GM12891 (cell line): ENCODE data around the gene GRIN2A.

Source experiments
- DNase-seq: peaks from one replicate; pipeline ENCODE4 v3.0.0; 2011; ENCODE audit warnings: low spot score; ENCODE audit not compliant: insufficient read length
- FAIRE-seq: peaks from 2 replicates; lab custom pipeline; 2011; peaks lifted over from hg19 to GRCh38; lab: Jason Lieb, UNC
- PAX5 ChIP-seq: IDR thresholded peaks from 2 replicates; pipeline ENCODE4 v1.6.1; 2011; ENCODE audit warnings: low read length, moderate library complexity, mild to moderate bottlenecking; ENCODE audit not compliant: insufficient read depth, severe bottlenecking
- POLR2A ChIP-seq: IDR thresholded peaks from 2 replicates; pipeline ENCODE4 v1.6.1; 2011; ENCODE audit warnings: low read depth, low read length, control low read depth
- POLR2AphosphoS5 ChIP-seq: IDR thresholded peaks from 2 replicates; pipeline ENCODE4 v1.6.1; 2011; ENCODE audit warnings: low read depth, low read length, control low read depth
- POU2F2 ChIP-seq: IDR thresholded peaks from 2 replicates; pipeline ENCODE4 v1.6.1; 2011; ENCODE audit warnings: low read depth, mild to moderate bottlenecking, control low read depth, low read length, moderate library complexity
- SPI1 ChIP-seq: IDR thresholded peaks from 2 replicates; pipeline ENCODE4 v1.6.1; 2011; ENCODE audit warnings: low read depth, low read length, control low read depth
- TAF1 ChIP-seq: IDR thresholded peaks from 2 replicates; pipeline ENCODE4 v1.6.1; 2011; ENCODE audit warnings: low read depth, low read length, control low read depth

The GRIN2A gene

GRCh38 chr16:9917691-9918090 lies 264.5 kb downstream of the GRIN2A start:
- TF ChIP-seq SPI1 (no peak), PAX5 (no peak), POLR2A (no peak), POLR2AphosphoS5 (no peak), POU2F2 (no peak), TAF1 (no peak)
- peak; percentile 38 for FAIRE-seq
- DNase-seq = no peak

DNA sequence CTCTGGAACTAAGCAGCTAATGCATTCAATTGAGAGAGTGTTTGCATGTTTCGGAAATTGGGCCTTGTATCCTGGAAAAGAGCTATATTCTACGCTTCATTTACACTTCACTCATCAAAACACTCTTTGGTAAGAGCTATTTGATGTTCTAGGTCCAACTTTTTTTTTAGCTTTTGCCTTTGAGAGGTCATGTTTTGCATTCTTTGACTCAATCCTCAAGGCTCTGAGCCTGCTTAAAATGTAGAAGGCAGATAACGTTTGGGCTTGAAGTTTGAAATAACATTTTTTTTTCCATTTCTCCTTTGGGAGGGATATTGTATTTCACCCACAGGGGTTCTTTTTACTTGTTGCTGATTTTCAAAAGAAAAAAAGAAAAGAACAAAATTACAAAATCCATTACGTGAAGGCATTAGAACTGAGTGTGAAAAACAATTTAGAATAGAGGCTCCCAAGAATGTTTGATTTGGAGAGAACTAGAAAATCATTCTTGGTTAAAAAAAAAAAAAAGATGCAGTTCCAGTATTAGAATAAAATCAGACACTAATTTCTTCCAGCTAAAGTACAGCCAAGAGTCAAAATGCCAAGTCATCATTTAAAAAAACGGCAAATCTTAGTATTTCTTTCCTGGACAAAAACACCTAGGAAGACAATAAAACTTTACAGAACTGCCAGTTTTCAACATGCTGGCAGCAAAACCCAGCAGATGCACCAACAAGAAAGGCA lies 268.5 kb downstream of the GRIN2A start:
- DNase-seq = no peak
- FAIRE-seq = no peak
- no peak for TF ChIP-seq POU2F2
- no peak for TF ChIP-seq PAX5
- no peak for TF ChIP-seq POLR2A
- TF ChIP-seq POLR2AphosphoS5 = no peak
- TF ChIP-seq TAF1 = no peak
- TF ChIP-seq SPI1 = no peak

- no peak for TF ChIP-seq PAX5
- TF ChIP-seq POLR2AphosphoS5 = no peak
- TF ChIP-seq TAF1 = no peak
- TF ChIP-seq POLR2A = no peak
- TF ChIP-seq POU2F2 = no peak
- no peak for TF ChIP-seq SPI1
- FAIRE-seq = peak; percentile 60
- no peak for DNase-seq
Measured at GRCh38 chr16:9911989-9912388, 270.2 kb downstream of the GRIN2A start.

DNA sequence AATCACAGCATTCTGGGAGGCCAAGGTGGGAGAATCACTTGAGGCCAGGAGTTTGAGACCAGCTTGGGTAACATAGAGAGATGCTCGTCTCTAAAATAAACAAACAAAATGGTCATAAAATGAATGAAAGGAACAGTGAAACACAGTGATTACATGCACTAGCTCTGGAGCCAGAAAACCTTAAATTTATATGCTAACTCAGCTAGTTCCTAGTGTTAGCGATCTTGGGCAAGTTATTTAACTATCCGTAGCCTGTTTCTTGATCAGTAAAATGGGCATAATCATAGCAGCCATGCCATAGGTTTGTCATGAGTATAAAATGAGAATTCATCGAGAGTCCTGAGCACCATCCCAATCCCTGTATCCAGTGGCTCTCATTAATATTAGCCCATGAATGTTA lies 271.0 kb downstream of the GRIN2A start:
- TF ChIP-seq POLR2A (no peak), POLR2AphosphoS5 (no peak), PAX5 (no peak), TAF1 (no peak), POU2F2 (no peak), SPI1 (no peak)
- DNase-seq (no peak), FAIRE-seq (no peak)

DNA sequence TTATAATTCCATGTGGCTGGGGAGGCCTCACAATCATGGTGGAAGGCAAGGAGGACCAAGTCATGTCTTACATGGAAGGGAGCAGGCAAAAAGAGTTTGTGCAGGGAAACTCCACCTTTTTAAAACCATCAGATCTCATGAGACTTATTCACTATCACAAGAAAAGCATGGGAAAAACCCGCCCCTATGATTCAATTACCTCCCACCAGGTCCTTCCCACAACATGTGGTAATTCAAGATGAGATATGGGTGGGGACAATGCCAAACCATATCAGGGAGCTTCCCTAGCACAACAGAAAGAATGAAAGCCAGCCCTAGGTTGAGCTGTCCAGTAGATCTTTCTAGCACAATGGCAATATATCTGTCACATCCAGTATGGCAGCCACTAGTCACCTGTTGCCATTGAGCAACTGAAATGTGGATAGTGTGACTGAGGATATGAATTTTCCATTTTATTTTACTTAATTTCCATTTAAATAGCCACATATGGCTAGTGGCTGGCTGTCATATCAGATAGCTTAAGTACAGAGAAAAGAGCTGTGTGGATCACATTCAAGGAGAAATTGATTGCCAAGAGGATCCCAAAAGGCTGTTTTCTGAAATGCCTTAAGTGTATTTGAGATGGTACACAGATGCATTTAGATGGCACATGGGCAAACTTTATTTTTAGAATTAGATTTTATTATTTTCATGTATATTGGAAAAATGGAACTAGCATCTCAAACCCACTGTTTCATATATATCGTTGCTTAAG lies 273.0 kb downstream of the GRIN2A start:
- no peak for FAIRE-seq
- no peak for DNase-seq
- TF ChIP-seq POU2F2 (no peak), TAF1 (no peak), PAX5 (no peak), POLR2A (no peak), POLR2AphosphoS5 (no peak), SPI1 (no peak)

DNA sequence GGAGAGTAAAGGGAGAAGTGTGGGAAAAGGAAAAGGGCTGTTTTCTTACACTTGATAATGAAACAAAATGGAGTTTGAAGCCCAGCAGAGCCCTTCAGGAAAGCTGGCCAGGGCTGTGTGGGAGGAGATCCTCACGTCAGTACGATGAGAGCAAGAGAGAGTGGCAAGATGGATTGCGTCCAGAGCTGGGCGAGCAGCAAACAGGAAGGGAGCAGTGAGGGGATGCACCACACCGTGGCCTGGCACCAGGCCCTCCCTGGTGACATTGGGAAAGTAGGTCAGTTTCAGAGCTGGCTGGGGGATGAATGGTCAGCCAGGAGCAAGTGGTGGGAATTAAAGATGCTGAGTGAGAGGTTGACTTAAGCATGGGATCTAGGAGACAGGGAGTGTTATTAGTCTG lies 273.6 kb downstream of the GRIN2A start:
- DNase-seq (no peak), FAIRE-seq (no peak)
- TF ChIP-seq PAX5 = no peak

DNA sequence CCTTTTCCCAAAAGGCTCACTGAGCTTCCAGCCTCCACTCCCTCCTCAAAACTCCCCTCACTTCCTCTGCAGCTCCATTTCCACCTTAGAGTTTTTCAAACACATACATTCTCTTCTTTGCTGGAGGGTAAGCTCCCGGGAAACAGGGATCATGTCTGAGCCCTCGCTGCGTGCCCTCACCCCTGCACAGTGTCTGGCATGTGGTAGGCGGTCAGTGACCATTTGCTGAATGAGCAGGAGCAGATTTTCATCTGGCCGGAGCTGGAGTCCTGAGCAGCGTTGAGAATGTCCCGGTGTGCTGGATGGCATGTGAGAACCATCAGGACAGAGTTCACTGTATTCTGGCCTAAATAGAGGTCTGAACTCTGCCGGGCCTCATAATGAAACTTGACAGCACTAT lies 274.5 kb downstream of the GRIN2A start:
- TF ChIP-seq POLR2A (no peak), SPI1 (no peak), PAX5 (no peak), POLR2AphosphoS5 (no peak), TAF1 (no peak), POU2F2 (no peak)
- FAIRE-seq (no peak), DNase-seq (no peak)

DNA sequence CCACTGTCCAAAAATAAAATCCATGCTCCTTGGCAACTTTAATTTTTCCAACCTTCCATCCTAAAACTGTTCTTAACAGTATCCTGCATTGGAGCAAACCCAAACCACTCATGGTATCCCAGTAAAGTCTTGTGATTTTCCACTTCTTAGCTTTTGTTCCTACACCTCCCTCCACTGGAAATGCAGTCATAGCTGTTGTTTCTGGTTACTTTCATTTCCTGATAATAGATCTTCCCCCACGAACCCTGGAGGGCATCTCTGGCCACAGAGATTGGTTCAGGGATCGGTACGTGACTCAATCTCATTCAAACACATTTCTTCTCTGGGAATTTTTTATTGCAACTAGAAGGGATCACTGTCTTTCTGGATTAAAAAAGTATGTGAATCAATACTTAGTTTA lies 276.0 kb downstream of the GRIN2A start:
- TF ChIP-seq SPI1 (peak; percentile 60), POLR2A (no peak)
- no peak for DNase-seq
- no peak for FAIRE-seq

- no peak for DNase-seq
- no peak for FAIRE-seq
- TF ChIP-seq SPI1 (0 out of 2 replicates have a peak, but pooled peaks have one; percentile 32), POU2F2 (no peak)
Measured at GRCh38 chr16:9904526-9904925, 277.7 kb downstream of the GRIN2A start.

- no peak for TF ChIP-seq PAX5
- no peak for TF ChIP-seq TAF1
- TF ChIP-seq POLR2AphosphoS5 = no peak
- no peak for TF ChIP-seq POU2F2
- TF ChIP-seq POLR2A = no peak
- TF ChIP-seq SPI1 = no peak
- DNase-seq (no peak), FAIRE-seq (no peak)
Measured at GRCh38 chr16:9900576-9900975, 281.7 kb downstream of the GRIN2A start.
